ENCODE data around the gene CDH3.
A peak's percentile ranks its signal among the peaks of the same experiment; 100 is the strongest.

The CDH3 gene

DNA sequence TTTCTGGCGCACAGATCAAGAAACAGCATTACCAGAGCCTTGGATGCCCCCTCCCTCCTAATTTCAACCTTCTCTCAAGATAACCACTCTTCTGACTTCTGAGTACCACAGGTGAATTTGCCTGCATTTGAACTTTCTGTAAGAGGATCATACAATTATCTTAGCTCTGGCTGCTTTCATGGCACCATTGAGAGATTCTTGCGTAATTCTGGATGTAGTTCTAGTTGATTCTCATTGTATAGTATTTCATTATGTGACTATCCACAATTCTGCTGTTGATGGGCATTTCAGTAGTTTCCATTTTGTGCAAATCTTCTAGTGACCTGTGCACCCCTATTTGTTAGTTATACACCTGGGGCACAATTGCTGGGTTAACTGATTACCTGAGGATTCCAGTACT, 7.5 kb downstream of the CDH3 start:
- no peak for DNase-seq (ENCODE audit: low read depth)

DNA sequence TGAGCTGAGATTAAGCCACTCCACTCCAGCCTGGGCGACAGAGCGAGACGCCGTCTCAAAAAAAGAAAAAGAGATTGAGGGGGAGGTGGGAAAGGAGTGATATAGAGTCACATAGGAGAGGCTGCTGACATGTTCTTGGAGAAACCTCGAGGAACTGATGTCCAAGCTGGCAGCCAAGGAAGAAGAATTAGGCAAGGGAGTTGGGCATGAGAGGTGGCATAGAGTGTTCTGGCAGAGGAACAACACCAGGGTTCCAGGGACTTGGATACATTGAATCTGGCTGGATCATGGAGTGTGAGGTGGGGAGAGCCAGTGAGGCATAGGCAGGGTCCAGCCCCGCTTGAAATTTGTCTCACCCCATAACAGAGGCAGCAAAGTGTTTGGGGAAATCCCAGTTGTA, 10.7 kb downstream of the CDH3 start:
- DNase-seq (ENCODE audit: low read depth): no peak

GRCh38 chr16:68656751-68657150, 11.6 kb downstream of the CDH3 start:
- no peak for DNase-seq (ENCODE audit: low read depth)

DNA sequence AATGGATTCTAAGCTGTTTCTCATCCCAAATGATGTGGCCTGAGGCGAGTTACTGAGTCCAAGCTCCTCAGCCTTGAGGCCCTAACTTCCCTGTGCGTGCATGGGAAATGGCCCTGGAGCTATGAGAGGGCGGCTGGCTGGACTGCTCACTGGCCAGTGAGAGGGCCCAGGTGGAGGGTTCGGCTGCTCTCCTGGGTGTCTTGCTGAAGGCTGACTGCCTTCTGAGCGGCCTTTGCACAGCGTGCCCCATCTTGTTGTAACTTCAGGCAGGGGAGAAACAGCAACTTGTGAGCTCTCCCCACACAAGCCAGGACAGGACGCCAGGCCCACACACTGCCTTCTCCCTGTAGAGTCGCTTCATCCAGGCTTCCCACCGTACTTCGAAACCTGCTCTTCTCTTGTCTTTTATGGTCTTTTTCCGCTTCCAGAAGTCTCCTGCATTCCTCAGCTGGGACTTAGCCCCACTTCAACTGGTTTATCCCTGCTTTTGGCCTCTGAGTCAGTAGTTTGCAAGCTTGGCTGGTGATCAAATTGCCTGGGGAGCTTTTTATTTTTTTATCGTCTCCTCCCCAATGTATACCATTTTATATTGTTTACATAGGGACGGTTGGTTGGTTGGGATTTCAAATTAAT, 13.3 kb downstream of the CDH3 start:
- DNase-seq (ENCODE audit: low read depth): no peak

DNA sequence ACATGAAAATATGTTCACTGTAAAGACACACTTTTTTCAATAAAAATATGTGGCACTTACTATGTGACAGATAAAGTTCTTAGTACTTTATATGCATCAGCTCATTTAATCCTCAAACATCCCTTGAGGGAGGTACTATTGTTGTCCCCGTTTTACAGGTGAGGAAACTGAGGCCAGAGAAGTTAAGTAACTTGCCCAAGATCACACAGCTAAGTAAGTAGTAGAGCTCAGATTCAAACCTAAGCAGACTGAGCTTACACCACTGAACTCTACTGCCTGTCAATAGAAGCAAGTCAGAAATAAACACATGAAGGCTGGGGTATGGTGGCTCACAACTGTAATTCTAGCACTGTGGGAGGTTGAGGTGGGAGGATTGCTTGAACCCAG, 13.9 kb downstream of the CDH3 start:
- DNase-seq (ENCODE audit: low read depth): no peak

DNA sequence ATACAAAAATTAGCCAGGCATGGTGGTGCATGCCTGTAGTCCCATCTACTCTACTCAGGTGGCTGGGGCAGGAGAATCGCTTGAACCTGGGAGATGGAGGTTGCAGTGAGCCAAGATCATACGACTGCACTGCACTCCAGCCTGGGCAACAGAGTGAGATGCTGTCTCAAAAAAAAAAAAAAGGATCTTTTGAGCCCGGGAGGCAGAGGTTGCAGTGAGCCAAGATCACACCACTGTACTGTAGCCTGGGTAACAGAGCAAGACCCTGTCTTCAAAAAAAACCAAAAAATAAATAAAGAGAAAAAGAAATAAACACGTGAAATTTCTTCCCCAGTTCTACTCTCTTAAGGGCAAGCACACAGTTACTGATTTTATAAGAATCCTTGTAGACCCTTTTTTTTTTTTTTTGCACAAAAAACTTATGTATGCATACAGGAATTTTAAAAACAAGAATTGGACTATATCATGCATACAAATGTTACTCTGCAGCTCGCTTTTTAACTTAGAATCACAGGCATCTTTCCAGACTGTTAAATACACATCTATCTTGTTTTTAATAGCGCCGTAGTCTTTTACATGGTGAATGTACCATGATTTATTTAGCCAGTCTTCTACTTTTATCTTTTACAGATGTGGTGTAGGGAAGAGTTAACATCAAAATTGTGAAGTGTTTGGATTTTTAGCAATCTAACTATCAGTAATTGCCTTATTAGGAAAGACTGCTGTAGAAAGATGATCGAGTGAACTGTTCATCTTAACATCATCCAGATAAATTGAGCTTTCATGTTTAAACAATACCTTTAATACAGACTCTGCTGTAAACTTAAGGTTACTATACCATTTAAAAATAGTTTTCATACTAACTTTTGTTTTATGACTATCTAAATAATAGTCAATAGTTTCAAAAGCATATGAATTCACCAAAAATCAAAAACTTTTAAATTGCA, 14.6 kb downstream of the CDH3 start:
- no peak for DNase-seq (ENCODE audit: low read depth)

GRCh38 chr16:68660359-68660795, 15.3 kb downstream of the CDH3 start:
- no peak for DNase-seq (ENCODE audit: low read depth)

- DNase-seq (ENCODE audit: low read depth): no peak
Observed at GRCh38 chr16:68662035-68662434, 16.9 kb downstream of the CDH3 start.

DNA sequence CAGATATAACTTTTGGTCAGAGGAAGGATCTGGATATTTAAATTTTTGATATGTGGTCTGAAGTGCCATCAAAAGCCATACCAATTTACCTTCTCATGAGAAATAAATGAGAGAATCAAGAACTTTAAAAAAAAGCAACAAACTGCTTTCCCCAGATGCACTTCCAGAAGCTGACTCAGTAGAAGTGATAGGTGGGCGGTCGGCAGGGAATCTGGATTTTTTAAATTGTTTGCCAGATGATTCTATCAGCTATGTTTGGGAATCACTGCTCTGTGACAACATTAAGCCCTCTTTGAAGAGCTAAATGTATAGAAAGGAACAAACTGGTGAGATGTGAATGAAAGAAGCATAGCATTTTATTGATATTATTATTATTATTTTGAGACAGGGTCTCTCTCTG, 19.2 kb downstream of the CDH3 start:
- DNase-seq (ENCODE audit: low read depth): no peak

DNA sequence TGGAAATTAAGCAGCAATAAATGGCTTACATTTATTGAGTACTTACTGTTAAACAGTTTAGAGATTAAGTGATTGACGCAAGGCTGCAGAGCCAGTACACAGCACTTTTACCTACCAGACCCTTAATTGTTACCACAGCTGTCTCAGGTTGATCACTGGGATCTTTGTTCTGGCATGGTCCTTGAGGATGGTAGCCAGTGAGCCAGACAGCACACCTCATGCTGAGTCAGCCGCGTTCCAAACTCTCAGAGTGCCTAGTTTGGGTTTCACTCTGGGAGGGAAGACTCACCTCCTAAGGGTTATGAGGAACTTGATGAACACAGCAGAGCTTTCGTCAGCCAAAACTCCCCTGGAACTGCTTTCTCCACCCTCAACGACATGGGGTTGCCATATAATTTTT, 20.4 kb downstream of the CDH3 start:
- no peak for DNase-seq (ENCODE audit: low read depth)

DNA sequence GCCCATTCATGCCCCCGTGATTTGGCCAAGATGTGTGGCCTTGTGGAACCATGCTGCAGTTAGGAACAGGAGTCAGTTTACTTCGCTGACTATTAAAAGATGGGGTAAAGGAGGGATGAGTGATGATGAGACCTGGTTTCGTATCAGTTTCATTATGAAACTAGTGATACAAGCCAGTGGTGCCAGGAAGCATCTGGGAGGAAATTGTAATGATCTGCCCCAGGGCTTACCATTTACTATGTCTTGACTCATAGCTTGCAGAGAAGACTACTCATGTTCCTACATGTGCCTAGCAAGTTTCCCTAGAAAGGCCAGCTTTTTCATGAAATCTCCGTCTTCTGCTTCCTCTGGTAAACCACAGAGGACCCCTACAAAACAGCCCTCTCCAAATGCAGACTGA, 23.2 kb downstream of the CDH3 start:
- peak; percentile 27 for DNase-seq (ENCODE audit: low read depth)

- DNase-seq (ENCODE audit: low read depth): no peak
Observed at GRCh38 chr16:68676113-68676860, 31.2 kb downstream of the CDH3 start.

DNA sequence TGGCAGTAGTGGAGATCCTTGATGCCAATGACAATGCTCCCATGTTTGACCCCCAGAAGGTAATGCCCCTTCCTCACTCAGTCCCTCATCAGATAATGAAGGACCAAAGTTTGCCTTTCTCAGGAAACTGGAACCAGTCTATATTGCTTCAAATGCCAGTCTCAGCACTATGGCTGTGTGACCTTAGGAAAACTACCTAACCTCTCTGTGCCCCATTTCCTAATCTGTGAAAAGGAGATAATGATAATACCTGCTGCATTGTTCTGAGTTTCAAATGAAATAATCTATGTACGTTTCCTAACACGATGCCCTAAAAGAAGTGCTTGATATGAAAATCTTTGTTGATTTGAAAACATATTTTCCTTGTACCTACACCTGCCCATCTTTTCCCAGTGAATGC, 35.9 kb downstream of the CDH3 start:
- no peak for DNase-seq (ENCODE audit: low read depth)

DNA sequence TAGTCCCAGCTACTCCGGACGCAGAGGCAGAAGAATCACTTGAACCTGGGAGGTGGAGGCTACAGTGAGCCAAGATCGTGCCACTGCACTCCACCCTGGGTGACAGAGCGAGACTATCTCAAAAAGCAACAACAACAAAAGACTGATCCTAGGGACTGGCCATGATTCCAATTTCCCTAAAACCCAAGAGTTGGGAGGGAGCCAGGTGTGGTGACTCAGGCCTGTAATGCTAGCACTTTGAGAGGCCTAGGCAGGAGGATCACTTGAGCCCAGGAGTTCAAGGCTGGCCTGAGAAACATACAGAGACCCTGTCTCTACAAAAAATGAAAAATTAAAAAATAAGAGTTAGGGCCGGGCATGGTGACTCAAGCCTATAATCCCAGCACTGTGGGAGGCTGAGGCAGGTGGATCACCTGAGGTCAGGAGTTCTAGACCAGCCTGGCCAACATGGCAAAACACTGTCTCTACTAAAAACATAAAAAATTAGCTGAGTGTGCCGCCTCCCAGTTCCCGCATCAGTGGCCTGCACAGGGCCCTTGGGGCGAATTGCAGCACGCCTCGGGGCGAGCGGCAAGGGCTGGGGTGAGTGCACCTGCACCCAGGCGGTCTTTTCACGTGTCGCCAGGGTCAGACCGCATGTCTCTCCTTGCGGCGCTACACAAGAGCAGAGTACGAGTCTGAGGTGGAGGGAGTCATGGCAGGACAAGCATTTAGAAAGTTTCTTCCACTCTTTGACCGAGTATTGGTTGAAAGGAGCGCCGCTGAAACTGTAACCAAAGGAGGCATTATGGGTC, 40.8 kb downstream of the CDH3 start:
- no peak for DNase-seq (ENCODE audit: low read depth)

DNA sequence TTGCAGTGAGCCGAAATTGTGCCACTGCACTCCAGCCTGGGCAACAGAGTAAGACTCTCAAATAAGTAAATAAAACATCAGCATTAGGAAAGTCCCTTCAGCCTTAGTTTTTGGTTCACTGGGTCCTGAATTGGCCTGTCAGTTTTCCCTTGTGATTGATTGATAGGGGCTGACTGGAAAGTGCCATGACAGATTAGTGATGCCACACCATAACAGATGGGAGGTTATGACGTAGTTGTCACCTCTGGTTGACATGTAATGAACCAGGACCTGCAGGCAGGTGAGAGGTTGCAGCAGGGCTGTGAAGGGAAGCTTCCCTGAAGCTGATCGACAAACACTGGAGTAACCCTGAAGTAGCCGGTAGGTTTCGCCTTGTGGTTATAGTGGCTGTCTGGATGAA, 41.8 kb downstream of the CDH3 start:
- DNase-seq (ENCODE audit: low read depth): no peak

- no peak for DNase-seq (ENCODE audit: low read depth)
Observed at GRCh38 chr16:68689921-68690320, 44.8 kb downstream of the CDH3 start.

DNA sequence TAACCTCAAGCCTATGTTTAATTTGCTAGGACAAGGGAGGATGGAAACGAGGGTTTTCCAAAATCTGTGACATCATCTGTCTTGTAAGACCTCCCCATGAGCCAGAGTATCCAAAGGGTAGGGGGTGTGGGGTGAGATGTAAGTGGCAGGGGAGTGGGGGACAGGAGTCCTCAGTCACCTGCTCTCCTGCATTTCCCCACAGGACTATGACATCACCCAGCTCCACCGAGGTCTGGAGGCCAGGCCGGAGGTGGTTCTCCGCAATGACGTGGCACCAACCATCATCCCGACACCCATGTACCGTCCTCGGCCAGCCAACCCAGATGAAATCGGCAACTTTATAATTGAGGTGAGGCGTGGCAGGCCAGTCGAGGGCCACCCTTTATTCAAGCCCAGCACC, 50.5 kb downstream of the CDH3 start:
- no peak for DNase-seq (ENCODE audit: low read depth)

GRCh38 chr16:68696514-68696913, 51.4 kb downstream of the CDH3 start:
- DNase-seq (ENCODE audit: low read depth): no peak

DNA sequence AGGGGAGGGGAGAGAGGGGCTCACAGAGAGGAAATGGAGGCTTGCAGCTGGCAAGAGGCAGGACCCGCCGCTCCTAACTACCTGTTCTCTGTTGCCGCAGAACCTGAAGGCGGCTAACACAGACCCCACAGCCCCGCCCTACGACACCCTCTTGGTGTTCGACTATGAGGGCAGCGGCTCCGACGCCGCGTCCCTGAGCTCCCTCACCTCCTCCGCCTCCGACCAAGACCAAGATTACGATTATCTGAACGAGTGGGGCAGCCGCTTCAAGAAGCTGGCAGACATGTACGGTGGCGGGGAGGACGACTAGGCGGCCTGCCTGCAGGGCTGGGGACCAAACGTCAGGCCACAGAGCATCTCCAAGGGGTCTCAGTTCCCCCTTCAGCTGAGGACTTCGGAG, 53.0 kb downstream of the CDH3 start:
- DNase-seq (ENCODE audit: low read depth): no peak

GRCh38 chr16:68700120-68700519, 55.0 kb downstream of the CDH3 start:
- no peak for DNase-seq (ENCODE audit: low read depth)

GRCh38 chr16:68700831-68701230, 55.7 kb downstream of the CDH3 start:
- no peak for DNase-seq (ENCODE audit: low read depth)

GRCh38 chr16:68704232-68704867, 59.2 kb downstream of the CDH3 start:
- DNase-seq (ENCODE audit: low read depth): peak; percentile 65

All from activated T-cell treated with anti-CD3 and anti-CD28 coated beads for 24 hours (primary cell).